K562 (cell line): ENCODE data around the gene METRN. TPM values are rescaled to one million over a fixed set of nuclear protein-coding genes. Genes with fewer than 3 reads are reported as not detected.

Experiments used
- ATAC-seq: fragments of 200-7000 bp; cut with Tn5 transposase; 3 replicates; pipeline ENCODE4 v1.9.1; 2020; ENCODE audit warnings: moderate library complexity
- BruUV-seq: library from RNA; stranded (reverse); fragments of 400-500 nt; replicated peaks from 2 replicates; lab custom pipeline; 2021; lab: Mats Ljungman, UMichigan
- CTCF ChIA-PET: fragments of 300-600 bp; formaldehyde crosslinking; extraction: SDS; loops from one replicate; lab custom pipeline; 2021; ENCODE audit warnings: low intra/inter-chr PET ratio; lab: Yijun Ruan, JAX
- POLR2A ChIA-PET: fragments of 300-600, 350-650 bp; sonication (Branson Sonifier 250); formaldehyde crosslinking; extraction: SDS; loops from one replicate; lab custom pipeline; 2021; ENCODE audit warnings: antibody characterized with exemption, inconsistent platforms; lab: Yijun Ruan, JAX
- DNase-seq, 4 experiments: peaks; one replicate each; pipeline versions ENCODE4 v3.0.0 to v3.0.0-alpha.2; 2011 to 2018; ENCODE audit warnings: low spot score in 3 of 4, mixed read lengths in 3 of 4; ENCODE audit errors: extremely low read depth in 1 of 4
- FAIRE-seq: peaks from 2 replicates; lab custom pipeline; 2011; peaks lifted over from hg19 to GRCh38; lab: Jason Lieb, UNC
- H2AFZ ChIP-seq: 2 replicates; pipeline ENCODE4 v1.6.0; 2011; ENCODE audit warnings: low read depth, low read length, control low read depth, inconsistent platforms
- H3K27ac ChIP-seq: fragments of 200-600 bp; 3 replicates; pipeline ENCODE4 v1.8.0; 2011; ENCODE audit warnings: low read depth, mild to moderate bottlenecking, control low read depth, inconsistent platforms, low read length, moderate library complexity, mixed read lengths; ENCODE audit errors: extremely low read depth
- H3K27me3 ChIP-seq, 2 experiments: fragments of 300-600 bp in 1 of 2; 2 replicates in 1 of 2; 3 replicates in 1 of 2; pipeline versions ENCODE4 v1.6.0 to v1.8.0; 2011; ENCODE audit warnings: inconsistent platforms in 2 of 2, low read length in 2 of 2, mild to moderate bottlenecking in 1 of 2, mixed read lengths in 1 of 2, moderate library complexity in 1 of 2; ENCODE audit not compliant: control insufficient read depth in 2 of 2, insufficient read depth in 2 of 2
- H3K36me3 ChIP-seq: fragments of 300-600 bp; 3 replicates; pipeline ENCODE4 v1.8.0; 2011; ENCODE audit warnings: mild to moderate bottlenecking, low read length, inconsistent platforms; ENCODE audit not compliant: control insufficient read depth, insufficient read depth
- H3K4me1 ChIP-seq, 2 experiments: fragments of 200-600 bp in 1 of 2; replicated peaks in 1 of 2; 2 replicates in 1 of 2; 3 replicates in 1 of 2; pipeline versions ENCODE4 v1.5.1 to v1.8.0; 2011; ENCODE audit warnings: inconsistent platforms in 2 of 2, low read length in 2 of 2, mild to moderate bottlenecking in 1 of 2, mixed read lengths in 1 of 2, moderate library complexity in 1 of 2; ENCODE audit not compliant: control insufficient read depth in 2 of 2, insufficient read depth in 2 of 2
- H3K4me2 ChIP-seq: 2 replicates; pipeline ENCODE4 v1.6.1; 2011; ENCODE audit warnings: low read length, control low read depth, inconsistent platforms, mixed read lengths; ENCODE audit not compliant: insufficient read depth
- H3K4me3 ChIP-seq: fragments of 200-600 bp; sonication (generic), shearing (Covaris generic); 2 replicates; pipeline ENCODE4 v1.5.1; 2016; ENCODE audit warnings: control low read depth, inconsistent platforms
- H3K79me2 ChIP-seq: fragments of 200-600 bp; 3 replicates; pipeline ENCODE4 v1.8.0; 2011; ENCODE audit warnings: low read length, inconsistent platforms; ENCODE audit not compliant: control insufficient read depth, insufficient read depth
- H3K9ac ChIP-seq, 2 experiments: 2 replicates each; pipeline versions ENCODE4 v1.6.0 to v1.6.1; 2011; ENCODE audit warnings: low read depth in 2 of 2, low read length in 2 of 2, control low read depth in 1 of 2, inconsistent platforms in 1 of 2, mild to moderate bottlenecking in 1 of 2, mixed read lengths in 1 of 2; ENCODE audit not compliant: insufficient read depth in 1 of 2
- H3K9me1 ChIP-seq: one replicate; pipeline ENCODE4 v1.6.0; 2011; ENCODE audit warnings: inconsistent platforms, mild to moderate bottlenecking, low read length, moderate library complexity; ENCODE audit not compliant: control insufficient read depth, insufficient read depth
- H3K9me3 ChIP-seq: replicated peaks from 2 replicates; pipeline ENCODE4 v1.5.1; 2011; ENCODE audit warnings: low read depth, low read length, inconsistent platforms; ENCODE audit not compliant: control insufficient read depth, insufficient read depth
- H4K20me1 ChIP-seq: replicated peaks from 2 replicates; pipeline ENCODE4 v1.6.1; 2011; ENCODE audit warnings: low read length, inconsistent platforms, mixed read lengths; ENCODE audit not compliant: control insufficient read depth, insufficient read depth
- BACH1 ChIP-seq: fragments of 200-800 bp; sonication (Bioruptor generic); IDR thresholded peaks from 2 replicates; pipeline ENCODE4 v1.6.1; 2016; ENCODE audit warnings: missing genetic modification characterization, missing compliant biosample characterization
- BCOR ChIP-seq: fragments of 450-650 bp; IDR thresholded peaks from 2 replicates; pipeline ENCODE4 v1.6.1; 2016
- CTBP1 ChIP-seq: fragments of 450-650 bp; IDR thresholded peaks from 2 replicates; pipeline ENCODE4 v1.6.1; 2016; ENCODE audit warnings: borderline replicate concordance
- ETV5 ChIP-seq: sonication (generic); formaldehyde crosslinking; IDR thresholded peaks from 2 replicates; pipeline ENCODE4 v1.4.0; 2020; ENCODE audit warnings: low read depth, mild to moderate bottlenecking, missing genetic modification reagents
- ETV6 ChIP-seq, 3 experiments: fragments of 150-350 bp in 1 of 3; sonication (generic) in 1 of 3; formaldehyde crosslinking in 1 of 3; IDR thresholded peaks; 2 replicates each; pipeline versions ENCODE4 v1.6.1 to v1.8.0; 2014 to 2022; ENCODE audit warnings: borderline replicate concordance in 2 of 3, low read depth in 2 of 3, antibody characterized with exemption in 1 of 3, low read length in 1 of 3, mild to moderate bottlenecking in 1 of 3, missing genetic modification reagents in 1 of 3
- KDM1A ChIP-seq, 2 experiments: fragments of 450-650 bp; IDR thresholded peaks; 2 replicates each; pipeline ENCODE4 v1.6.1; 2016; ENCODE audit warnings: mild to moderate bottlenecking in 2 of 2
- PHB2 ChIP-seq: fragments of 450-650 bp; IDR thresholded peaks from 2 replicates; pipeline ENCODE4 v1.6.1; 2017; ENCODE audit warnings: low read depth
- PHF8 ChIP-seq: fragments of 200-600 bp; sonication (generic); IDR thresholded peaks from 2 replicates; pipeline ENCODE4 v1.6.1; 2012; ENCODE audit warnings: mixed run types, mild to moderate bottlenecking, inconsistent platforms, low read length, moderate library complexity, borderline replicate concordance
- RCOR1 ChIP-seq, 2 experiments: IDR thresholded peaks; 2 replicates each; pipeline ENCODE4 v1.6.1; 2012; ENCODE audit warnings: low read depth in 2 of 2, low read length in 2 of 2, borderline replicate concordance in 1 of 2, improper control_type of control experiment in 1 of 2
- RFX7 ChIP-seq: fragments of 250-450 bp; sonication (Bioruptor Pico); IDR thresholded peaks from 2 replicates; pipeline ENCODE4 v1.5.1; 2021; ENCODE audit warnings: mild to moderate bottlenecking
- TEAD2 ChIP-seq: fragments of 450-650 bp; IDR thresholded peaks from 2 replicates; pipeline ENCODE4 v1.6.1; 2016; ENCODE audit warnings: missing genetic modification characterization, control low read depth, missing compliant biosample characterization
- ZKSCAN8 ChIP-seq: fragments of 200-800 bp; sonication (Bioruptor generic); IDR thresholded peaks from 2 replicates; pipeline ENCODE4 v1.6.1; 2016; ENCODE audit warnings: missing genetic modification characterization, missing compliant biosample characterization
- ZNF197 ChIP-seq: fragments of 200-800 bp; sonication (Bioruptor generic); IDR thresholded peaks from 2 replicates; pipeline ENCODE4 v1.6.1; 2016; ENCODE audit warnings: low read depth, missing genetic modification characterization, missing compliant biosample characterization
- ZNF695 ChIP-seq: fragments of 450-650 bp; formaldehyde crosslinking; IDR thresholded peaks from 2 replicates; pipeline ENCODE4 v1.4.0; 2020; ENCODE audit warnings: mild to moderate bottlenecking, moderate library complexity
- WGBS: fragments of 100-300 bp; shearing (Covaris generic); methylation state at CpG from one replicate; pipeline ENCODE4 v1.1.6; 2016; ENCODE audit warnings: low coverage, mixed read lengths; ENCODE audit not compliant: insufficient coverage; ENCODE audit errors: missing lambda C conversion rate; 5-methylcytosine and 5-hydroxymethylcytosine counted together
- in situ Hi-C: fragments of 300-500 bp; cut with MboI; formaldehyde crosslinking; loops from 4 replicates; pipeline ENCODE4 v1.15.0; 2018; ENCODE audit warnings: inconsistent platforms, mixed read lengths
- intact Hi-C: fragments of 100-400 bp; cut with micrococcal nuclease; formaldehyde crosslinking; loops from 2 replicates; pipeline ENCODE4 v1.14.2; 2022
- polyA plus RNA-seq, 8 experiments: library from polyadenylated mRNA; depleted of rRNA in 4 of 8; stranded (reverse) in 5 of 8; unstranded in 3 of 8; fragments of >200 nt; fragmentation: Nextera tagmentation in 2 of 8; fragmentation: Illumina TruSeq in 1 of 8; extraction: Ambion mirVana in 2 of 8; extraction: Trizol in 1 of 8; gene quantifications; 2 replicates each; pipeline versions ENCODE4 v1.2.1 to v1.2.3, GENCODE V29; 2011 to 2014; ENCODE audit warnings: inconsistent platforms in 1 of 8, missing spikeins in 1 of 8
- total RNA-seq, 7 experiments: library from RNA; depleted of rRNA in 6 of 7; stranded (reverse); fragments of >200 nt in 6 of 7; fragmentation: Illumina TruSeq in 2 of 7; extraction: Trizol in 2 of 7; gene quantifications; 2 replicates each; pipeline versions ENCODE4 v1.2.1 to v1.2.3, GENCODE V29; 2011 to 2021; ENCODE audit warnings: low replicate concordance in 1 of 7
- TF ChIP-seq, protein P1 (sequence below): sonication (generic); formaldehyde crosslinking; IDR thresholded peaks from 2 replicates; pipeline ENCODE4 v1.9.0; 2022; ENCODE audit warnings: mild to moderate bottlenecking, missing genetic modification reagents
- TF ChIP-seq, protein P2 (sequence below): IDR thresholded peaks from 2 replicates; pipeline ENCODE4 v1.6.1; 2011; ENCODE audit warnings: borderline replicate concordance, low read depth, mild to moderate bottlenecking, moderate library complexity, low read length; ENCODE audit not compliant: insufficient read depth, poor library complexity, severe bottlenecking
- TF ChIP-seq, protein P3 (sequence below): sonication (generic); formaldehyde crosslinking; IDR thresholded peaks from 2 replicates; pipeline ENCODE4 v1.8.0; 2022; ENCODE audit warnings: mild to moderate bottlenecking, missing genetic modification reagents

Gene METRN
- total and polyA plus RNA-seq, 9 of the 15 experiments (the other 6 are each of a cell fraction or from before 2014, with no cell fraction given) = 0.20 to 89.8 (median 15.4) TPM

- CTCF ChIA-PET = interaction anchor here (1.0 to 4.5 kb wide), 4 partner anchors 31 to 391 kb away, joined by 3 to 73 read pairs (median 14); no protein-coding TSS in a partner anchor
- Histone ChIP-seq H3K9me3 (no peaks in the 10 kb centered on the region), H3K27me3 (peaks cover 0 to 17% of the 10 kb centered on the region in 2 experiments; a peak in 2 of 5 replicates), H3K4me1 (peaks cover 4 to 65% of the 10 kb centered on the region in 2 experiments; a peak in 3 of 5 replicates), H3K4me2 (no peak overlapping the region), H4K20me1 (peaks cover 20% of the 10 kb centered on the region; the same call in 1 of the 2 replicates), H2AFZ (no peak overlapping the region), H3K27ac (no peak overlapping the region), H3K36me3 (no peaks in the 10 kb centered on the region), H3K9ac (no peak overlapping the region; a peak in 1 of 4 replicates), H3K79me2 (peaks cover 4% of the 10 kb centered on the region; the same call in 2 of the 3 replicates), H3K9me1 (no peaks in the 10 kb centered on the region), H3K4me3 (no peak overlapping the region)
- DNase-seq (no peak), ATAC-seq (no peak), FAIRE-seq (no peak)
- 27% methylated on average over 12 of the region's 12 CpGs for WGBS
- BruUV-seq = no TSS peak
- intact Hi-C loops = loop anchor here (1.0 to 5.0 kb wide), 2 partner anchors 74 to 96 kb away; no protein-coding TSS in a partner anchor
- POLR2A ChIA-PET = no interaction called here
- in situ Hi-C loops = loop anchor here (5.0 to 10.0 kb wide), 2 partner anchors 76 to 344 kb away; partner anchors contain the start of genes CHTF18 and RPUSD1
- TF ChIP-seq ETV6 (IDR thresholded peaks at IDR 0.05; ENCODE audit: borderline replicate concordance in 1 of 2, low read depth in 2 of 2, low read length in 1 of 2) (no peak), ETV6 (CRISPR knock-in tag; IDR thresholded peaks at IDR 0.05; ENCODE audit: borderline replicate concordance) (no peak), PHB2 (no peak), ETV5 (no peak), PHF8 (no peak), KDM1A (IDR thresholded peaks at IDR 0.05) (peak; percentile 41 to 67; a peak in 3 of 4 replicates), CTBP1 (no peak), ZNF695 (no peak), BCOR (peak; percentile 82), ZNF197 (CRISPR knock-in tag) (no peak), RCOR1 (IDR thresholded peaks at IDR 0.05; ENCODE audit: borderline replicate concordance in 1 of 2, low read depth in 2 of 2, low read length in 2 of 2) (peak in 1 of 2 experiments; percentile 47; a peak in 1 of 4 replicates), ZKSCAN8 (no peak), TEAD2 (no peak), BACH1 (no peak), RFX7 (CRISPR knock-in tag) (no peak)
- TF ChIP-seq, protein P1, sequence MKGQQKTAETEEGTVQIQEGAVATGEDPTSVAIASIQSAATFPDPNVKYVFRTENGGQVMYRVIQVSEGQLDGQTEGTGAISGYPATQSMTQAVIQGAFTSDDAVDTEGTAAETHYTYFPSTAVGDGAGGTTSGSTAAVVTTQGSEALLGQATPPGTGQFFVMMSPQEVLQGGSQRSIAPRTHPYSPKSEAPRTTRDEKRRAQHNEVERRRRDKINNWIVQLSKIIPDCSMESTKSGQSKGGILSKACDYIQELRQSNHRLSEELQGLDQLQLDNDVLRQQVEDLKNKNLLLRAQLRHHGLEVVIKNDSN (CRISPR knock-in tag) = 0 out of 2 replicates have a peak, but pooled peaks have one; percentile 12
- TF ChIP-seq, protein P2, sequence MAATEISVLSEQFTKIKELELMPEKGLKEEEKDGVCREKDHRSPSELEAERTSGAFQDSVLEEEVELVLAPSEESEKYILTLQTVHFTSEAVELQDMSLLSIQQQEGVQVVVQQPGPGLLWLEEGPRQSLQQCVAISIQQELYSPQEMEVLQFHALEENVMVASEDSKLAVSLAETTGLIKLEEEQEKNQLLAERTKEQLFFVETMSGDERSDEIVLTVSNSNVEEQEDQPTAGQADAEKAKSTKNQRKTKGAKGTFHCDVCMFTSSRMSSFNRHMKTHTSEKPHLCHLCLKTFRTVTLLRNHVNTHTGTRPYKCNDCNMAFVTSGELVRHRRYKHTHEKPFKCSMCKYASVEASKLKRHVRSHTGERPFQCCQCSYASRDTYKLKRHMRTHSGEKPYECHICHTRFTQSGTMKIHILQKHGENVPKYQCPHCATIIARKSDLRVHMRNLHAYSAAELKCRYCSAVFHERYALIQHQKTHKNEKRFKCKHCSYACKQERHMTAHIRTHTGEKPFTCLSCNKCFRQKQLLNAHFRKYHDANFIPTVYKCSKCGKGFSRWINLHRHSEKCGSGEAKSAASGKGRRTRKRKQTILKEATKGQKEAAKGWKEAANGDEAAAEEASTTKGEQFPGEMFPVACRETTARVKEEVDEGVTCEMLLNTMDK = no peak
- TF ChIP-seq, protein P3, sequence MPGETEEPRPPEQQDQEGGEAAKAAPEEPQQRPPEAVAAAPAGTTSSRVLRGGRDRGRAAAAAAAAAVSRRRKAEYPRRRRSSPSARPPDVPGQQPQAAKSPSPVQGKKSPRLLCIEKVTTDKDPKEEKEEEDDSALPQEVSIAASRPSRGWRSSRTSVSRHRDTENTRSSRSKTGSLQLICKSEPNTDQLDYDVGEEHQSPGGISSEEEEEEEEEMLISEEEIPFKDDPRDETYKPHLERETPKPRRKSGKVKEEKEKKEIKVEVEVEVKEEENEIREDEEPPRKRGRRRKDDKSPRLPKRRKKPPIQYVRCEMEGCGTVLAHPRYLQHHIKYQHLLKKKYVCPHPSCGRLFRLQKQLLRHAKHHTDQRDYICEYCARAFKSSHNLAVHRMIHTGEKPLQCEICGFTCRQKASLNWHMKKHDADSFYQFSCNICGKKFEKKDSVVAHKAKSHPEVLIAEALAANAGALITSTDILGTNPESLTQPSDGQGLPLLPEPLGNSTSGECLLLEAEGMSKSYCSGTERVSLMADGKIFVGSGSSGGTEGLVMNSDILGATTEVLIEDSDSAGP (CRISPR knock-in tag) = no peak
Observed at GRCh38 chr16:711084-711483, 3.8 kb upstream of the METRN start.
